Activated CD8-positive, alpha-beta memory T cell treated with anti-CD3 and anti-CD28 coated beads, Interleukin-2, amount 50 U/mL, for 24 hours (primary cell): ENCODE data around the gene MSL1.

ENCODE experiments used
- DNase-seq: peaks from one replicate; pipeline ENCODE4 v3.0.0-alpha.2; 2020; ENCODE audit errors: extremely low read depth

The MSL1 gene, protein sequence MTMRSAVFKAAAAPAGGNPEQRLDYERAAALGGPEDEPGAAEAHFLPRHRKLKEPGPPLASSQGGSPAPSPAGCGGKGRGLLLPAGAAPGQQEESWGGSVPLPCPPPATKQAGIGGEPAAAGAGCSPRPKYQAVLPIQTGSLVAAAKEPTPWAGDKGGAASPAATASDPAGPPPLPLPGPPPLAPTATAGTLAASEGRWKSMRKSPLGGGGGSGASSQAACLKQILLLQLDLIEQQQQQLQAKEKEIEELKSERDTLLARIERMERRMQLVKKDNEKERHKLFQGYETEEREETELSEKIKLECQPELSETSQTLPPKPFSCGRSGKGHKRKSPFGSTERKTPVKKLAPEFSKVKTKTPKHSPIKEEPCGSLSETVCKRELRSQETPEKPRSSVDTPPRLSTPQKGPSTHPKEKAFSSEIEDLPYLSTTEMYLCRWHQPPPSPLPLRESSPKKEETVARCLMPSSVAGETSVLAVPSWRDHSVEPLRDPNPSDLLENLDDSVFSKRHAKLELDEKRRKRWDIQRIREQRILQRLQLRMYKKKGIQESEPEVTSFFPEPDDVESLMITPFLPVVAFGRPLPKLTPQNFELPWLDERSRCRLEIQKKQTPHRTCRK

GRCh38 chr17:40121181-40122135, at the start of gene MSL1:
Gene MSL1, plus strand, starts transcription at chr17:40121971. Its CDS starts 642 bp downstream, at chr17:40122613.
- DNase-seq: peak; percentile 57

- DNase-seq: no peak
Measured at GRCh38 chr17:40072040-40072734, 49.6 kb upstream of the MSL1 start.

GRCh38 chr17:40072735-40073346, 48.9 kb upstream of the MSL1 start:
- no peak for DNase-seq

GRCh38 chr17:40073454-40074174, 48.2 kb upstream of the MSL1 start:
- DNase-seq: no peak

DNA sequence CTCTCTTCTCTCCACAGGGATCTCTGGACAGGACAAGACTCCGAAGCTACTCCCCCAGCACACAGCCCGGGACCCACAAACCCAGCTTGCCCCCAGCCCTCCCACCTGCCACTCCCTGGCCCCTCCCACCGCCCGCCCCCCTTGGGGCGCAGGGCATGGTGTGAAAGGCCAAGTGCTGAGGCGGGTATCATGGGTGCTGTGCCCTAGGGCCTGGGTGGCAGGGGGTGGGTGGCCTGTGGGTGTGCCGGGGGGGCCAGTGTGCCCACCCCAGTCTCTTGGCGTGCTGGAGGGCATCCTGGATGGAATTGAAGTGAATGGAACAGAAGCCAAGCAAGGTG, 47.6 kb upstream of the MSL1 start:
- no peak for DNase-seq

DNA sequence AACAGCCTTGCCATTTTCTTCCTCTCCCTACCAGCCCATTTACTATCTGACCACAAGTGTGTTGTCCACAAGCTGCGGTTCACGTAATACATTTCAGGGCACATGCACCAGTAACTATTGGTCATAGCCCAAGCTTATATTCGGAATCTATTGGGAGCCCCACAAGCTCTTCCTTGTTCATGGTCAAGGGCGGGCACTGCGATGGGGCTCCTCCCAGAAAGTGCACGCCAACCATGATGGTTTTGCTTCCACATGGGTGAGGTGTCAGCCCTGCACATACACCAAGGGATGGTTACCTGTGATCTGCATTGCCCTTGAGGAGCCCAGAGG, 46.9 kb upstream of the MSL1 start:
- DNase-seq: no peak

GRCh38 chr17:40075201-40075941, 46.4 kb upstream of the MSL1 start:
- DNase-seq: no peak

GRCh38 chr17:40075942-40076498, 45.8 kb upstream of the MSL1 start:
- DNase-seq: no peak

GRCh38 chr17:40076591-40076990, 45.2 kb upstream of the MSL1 start:
- DNase-seq: no peak

GRCh38 chr17:40079545-40079944, 42.2 kb upstream of the MSL1 start:
- DNase-seq: no peak

DNA sequence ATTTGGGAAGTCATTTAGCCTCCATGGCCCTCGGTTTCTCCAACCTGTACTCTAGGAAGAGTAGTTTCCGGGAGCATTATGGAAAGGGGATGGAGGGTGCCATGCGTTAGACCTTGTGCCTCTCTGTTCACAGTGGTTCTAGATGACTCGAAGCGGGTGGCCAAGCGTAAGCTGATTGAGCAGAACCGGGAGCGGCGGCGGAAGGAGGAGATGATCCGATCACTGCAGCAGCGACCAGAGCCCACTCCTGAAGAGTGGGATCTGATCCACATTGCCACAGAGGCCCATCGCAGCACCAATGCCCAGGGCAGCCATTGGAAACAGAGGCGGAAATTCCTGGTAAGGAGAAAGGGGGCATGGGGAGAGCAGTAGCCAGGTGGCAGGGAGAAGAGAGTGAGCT, 37.3 kb upstream of the MSL1 start:
- DNase-seq: no peak

DNA sequence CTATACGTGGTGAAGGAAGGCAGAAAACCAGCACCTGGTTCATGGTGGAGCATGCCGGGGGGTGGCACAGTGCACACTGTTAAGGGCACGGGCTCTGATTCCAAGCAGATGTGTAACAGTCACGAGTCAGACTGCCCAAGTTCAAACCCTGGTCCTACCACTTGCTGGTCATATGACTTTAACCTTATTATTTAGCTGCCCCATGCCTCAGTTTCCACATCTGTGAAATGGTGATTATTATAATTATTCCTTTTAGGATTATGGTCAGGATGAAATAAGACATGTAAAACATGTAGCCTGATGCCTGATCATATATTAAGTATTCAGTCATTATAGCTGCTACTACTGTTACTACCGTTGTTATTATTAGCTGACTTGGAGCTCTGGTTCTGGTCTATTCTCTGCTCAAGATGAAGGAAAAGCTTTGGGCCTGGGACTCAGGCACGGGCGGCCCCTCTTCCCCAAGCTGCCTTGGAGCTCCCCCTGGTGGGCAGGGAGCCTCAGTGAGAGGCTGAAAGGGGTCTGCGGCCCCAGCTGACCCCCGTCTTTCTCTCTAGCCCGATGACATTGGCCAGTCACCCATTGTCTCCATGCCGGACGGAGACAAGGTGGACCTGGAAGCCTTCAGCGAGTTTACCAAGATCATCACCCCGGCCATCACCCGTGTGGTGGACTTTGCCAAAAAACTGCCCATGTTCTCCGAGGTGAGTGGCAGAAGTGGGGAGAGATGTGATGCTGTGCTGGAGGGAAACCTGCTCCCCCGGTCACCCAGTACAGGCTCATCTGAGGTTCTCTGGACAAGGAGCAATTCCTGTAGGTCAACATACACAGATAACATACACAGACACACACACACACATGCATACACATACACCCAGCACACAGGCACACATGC, 35.4 kb upstream of the MSL1 start:
- DNase-seq: no peak

DNA sequence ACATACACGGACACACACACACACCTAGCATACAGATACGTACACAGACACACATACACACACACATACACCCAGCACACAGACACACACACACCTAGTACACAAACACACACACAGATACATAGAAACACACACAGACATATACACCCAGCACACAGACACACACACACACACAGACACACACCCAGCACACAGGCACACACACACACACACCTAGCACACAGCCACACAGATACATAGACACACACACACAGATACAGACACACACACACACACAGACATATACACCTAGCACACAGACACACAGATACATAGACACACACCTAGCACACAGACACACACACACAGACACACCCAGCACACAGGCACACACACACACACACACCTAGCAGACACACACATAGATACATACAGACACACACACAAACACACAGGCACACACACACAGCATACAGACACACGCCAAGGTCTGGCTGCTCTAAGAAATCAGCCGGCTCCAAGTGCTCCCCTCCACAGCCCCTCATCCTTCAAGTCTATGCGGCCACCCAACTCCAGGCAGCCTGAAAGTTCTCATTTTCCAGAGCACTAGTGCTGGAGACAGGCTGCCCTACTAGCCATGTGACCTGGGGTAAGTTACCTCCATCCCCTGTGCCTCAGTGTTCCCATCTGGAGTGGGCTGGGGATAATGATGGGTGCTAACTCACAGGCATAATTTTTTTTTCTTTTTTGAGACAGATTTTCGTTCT, 34.5 kb upstream of the MSL1 start:
- no peak for DNase-seq

DNA sequence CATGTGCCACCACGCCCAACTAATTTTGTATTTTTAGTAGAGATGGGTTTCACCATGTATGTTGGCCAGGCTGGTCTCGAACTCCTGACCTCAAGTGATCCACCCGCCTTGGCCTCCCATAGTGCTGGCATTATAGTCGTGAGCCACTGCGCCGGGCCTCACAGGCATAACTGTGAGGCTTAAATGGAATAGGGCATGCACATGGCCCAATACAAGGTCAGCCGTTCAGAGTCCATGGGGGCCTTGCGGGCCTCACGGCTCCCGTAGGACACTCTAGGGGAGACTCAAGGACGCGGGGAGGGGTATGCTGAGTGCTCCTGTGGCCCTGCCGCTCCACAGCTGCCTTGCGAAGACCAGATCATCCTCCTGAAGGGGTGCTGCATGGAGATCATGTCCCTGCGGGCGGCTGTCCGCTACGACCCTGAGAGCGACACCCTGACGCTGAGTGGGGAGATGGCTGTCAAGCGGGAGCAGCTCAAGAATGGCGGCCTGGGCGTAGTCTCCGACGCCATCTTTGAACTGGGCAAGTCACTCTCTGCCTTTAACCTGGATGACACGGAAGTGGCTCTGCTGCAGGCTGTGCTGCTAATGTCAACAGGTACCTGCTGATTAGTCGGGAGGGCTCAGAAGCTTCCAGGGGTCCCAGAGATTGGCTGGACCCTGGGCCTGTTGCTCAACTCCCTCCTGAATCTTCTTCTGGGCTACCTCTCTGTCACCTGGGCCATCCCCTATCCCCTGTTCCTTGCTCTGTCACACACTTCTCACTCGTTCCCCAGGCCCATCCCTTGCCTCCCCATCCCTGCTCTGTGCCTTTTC, 33.7 kb upstream of the MSL1 start:
- no peak for DNase-seq

GRCh38 chr17:40089077-40089895, 32.5 kb upstream of the MSL1 start:
- DNase-seq: no peak
